ENCODE data around the gene RNF4.
"Not testable (repeated sequence)": the region's sequence is repeated elsewhere in the genome, so short reads cannot be mapped to it uniquely, and the experiment has no call there.

Gene RNF4, protein sequence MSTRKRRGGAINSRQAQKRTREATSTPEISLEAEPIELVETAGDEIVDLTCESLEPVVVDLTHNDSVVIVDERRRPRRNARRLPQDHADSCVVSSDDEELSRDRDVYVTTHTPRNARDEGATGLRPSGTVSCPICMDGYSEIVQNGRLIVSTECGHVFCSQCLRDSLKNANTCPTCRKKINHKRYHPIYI

DNA sequence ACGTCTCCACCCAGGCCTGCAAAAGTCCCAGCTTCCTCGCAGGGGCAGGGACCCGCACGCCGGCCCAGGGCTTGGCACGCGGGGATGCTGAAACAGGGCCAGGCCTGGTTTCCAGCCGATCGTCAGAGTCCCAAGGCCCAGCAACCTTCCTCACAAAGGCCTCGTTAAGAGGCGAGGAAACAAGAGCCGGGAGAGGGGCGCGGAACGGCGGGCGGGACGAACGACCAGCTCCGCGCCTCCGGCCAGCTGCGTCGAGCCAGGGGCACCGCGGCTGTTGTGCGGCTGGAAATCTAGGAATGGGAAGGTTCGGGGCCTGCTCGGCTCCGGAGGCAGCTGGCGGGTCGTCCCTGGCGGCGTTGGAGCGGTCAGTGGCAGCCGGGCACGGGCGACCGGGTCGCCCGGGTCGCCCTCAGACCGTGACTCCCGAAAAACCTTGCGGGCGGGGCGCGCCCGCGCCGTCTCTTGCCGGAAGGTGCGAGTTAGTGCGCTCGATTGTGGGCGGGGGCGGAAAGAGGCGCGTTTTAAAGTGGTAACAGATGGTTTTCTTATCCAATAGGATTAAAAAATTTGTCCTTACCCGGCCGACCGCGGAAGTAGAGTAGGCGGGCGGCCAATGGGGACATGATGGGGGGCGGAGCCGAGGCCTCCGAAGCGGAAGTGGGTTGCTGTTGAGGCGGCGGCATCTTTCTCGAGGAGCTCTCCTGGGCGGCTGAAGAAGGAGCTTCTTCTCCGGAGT is at the start of gene RNF4:
Gene RNF4, plus strand, starts transcription at position 651 of the 736 bp plus-strand sequence. CDS start 21,388 bp downstream, outside the sequence.
- DNase-seq: peak; percentile 94
- in situ Hi-C loops (cut with HindIII; ENCODE audit: low pct_ligation_motif_present, low pct_unique_long_range_greater_than_20kb, low sequenced_read_pairs): no loop called here

- DNase-seq: no peak
- in situ Hi-C loops (cut with HindIII; ENCODE audit: low pct_ligation_motif_present, low pct_unique_long_range_greater_than_20kb, low sequenced_read_pairs): no loop called here
These were observed 49.1 kb upstream of the RNF4 start for GRCh38 chr4:2419814-2420213.

DNA sequence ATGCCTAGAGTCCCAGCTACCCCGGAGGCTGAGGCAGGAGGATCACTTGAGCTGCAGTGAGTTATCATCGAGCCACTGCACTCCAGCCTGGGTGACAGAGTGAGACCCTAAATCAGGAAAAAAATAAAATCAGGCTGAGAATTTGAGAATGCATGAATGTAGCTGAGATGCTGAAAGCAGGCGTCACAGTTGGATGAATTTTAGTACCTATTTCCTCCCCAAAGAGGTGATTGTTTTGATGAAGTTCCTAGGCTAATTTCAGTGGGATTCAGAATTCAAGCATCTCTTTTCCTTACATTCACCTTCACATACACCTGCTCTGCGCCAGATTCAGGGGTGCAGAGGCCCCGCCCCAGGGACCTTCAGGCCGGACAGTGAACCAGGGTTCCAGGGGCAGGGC is 47.0 kb upstream of the RNF4 start:
- no peak for DNase-seq
- in situ Hi-C loops (cut with HindIII; ENCODE audit: low pct_ligation_motif_present, low pct_unique_long_range_greater_than_20kb, low sequenced_read_pairs): no loop called here

GRCh38 chr4:2423066-2423465 is 45.8 kb upstream of the RNF4 start:
- in situ Hi-C loops (cut with HindIII; ENCODE audit: low pct_ligation_motif_present, low pct_unique_long_range_greater_than_20kb, low sequenced_read_pairs): no loop called here
- DNase-seq: no peak

GRCh38 chr4:2423695-2424094 is 45.2 kb upstream of the RNF4 start:
- in situ Hi-C loops (cut with HindIII; ENCODE audit: low pct_ligation_motif_present, low pct_unique_long_range_greater_than_20kb, low sequenced_read_pairs): no loop called here
- DNase-seq: no peak

DNA sequence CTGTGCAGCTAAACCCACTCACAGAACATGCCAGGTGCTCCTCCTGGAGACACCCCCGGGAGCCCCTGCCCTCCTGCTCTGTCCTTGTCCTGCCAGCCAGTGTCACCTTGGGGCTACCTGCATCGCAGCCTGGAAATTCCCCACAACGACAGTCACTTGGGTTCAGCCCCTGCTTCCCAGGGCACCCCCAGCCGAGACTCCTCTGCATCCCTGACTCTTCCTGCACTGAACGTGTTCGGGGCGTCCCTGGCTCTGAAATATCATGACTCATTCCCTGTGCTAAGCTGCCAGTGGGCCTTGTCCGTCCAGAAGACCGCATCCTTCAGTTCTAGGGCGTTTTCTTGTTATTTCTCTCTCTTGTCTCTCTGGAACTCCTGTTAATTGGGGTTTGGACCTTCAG is 44.3 kb upstream of the RNF4 start:
- in situ Hi-C loops (cut with HindIII; ENCODE audit: low pct_ligation_motif_present, low pct_unique_long_range_greater_than_20kb, low sequenced_read_pairs): no loop called here
- DNase-seq: no peak

- DNase-seq: no peak
- in situ Hi-C loops (cut with HindIII; ENCODE audit: low pct_ligation_motif_present, low pct_unique_long_range_greater_than_20kb, low sequenced_read_pairs): no loop called here
These were observed 43.4 kb upstream of the RNF4 start for GRCh38 chr4:2425386-2426068.

DNA sequence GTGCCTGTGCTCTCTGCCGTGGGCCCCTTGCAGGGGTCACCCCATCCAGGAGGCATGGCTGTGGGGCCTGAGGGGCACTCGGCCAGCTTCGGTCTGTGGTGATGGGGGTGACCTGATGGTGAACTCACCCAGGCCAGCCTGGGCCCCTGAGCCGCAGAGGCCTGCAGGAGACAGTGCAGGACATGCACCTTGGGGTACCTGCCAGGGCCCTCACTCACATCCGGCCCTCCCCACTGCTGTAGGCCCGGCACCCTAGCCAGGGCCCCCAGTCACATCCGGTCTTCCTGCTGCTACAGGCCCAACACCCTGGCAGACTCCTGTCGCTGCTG is 42.9 kb upstream of the RNF4 start:
- no peak for DNase-seq
- in situ Hi-C loops (cut with HindIII; ENCODE audit: low pct_ligation_motif_present, low pct_unique_long_range_greater_than_20kb, low sequenced_read_pairs): no loop called here

GRCh38 chr4:2426711-2427275 is 42.1 kb upstream of the RNF4 start:
- no peak for DNase-seq
- in situ Hi-C loops (cut with HindIII; ENCODE audit: low pct_ligation_motif_present, low pct_unique_long_range_greater_than_20kb, low sequenced_read_pairs): no loop called here

GRCh38 chr4:2427383-2428334 is 41.2 kb upstream of the RNF4 start:
- in situ Hi-C loops (cut with HindIII; ENCODE audit: low pct_ligation_motif_present, low pct_unique_long_range_greater_than_20kb, low sequenced_read_pairs): no loop called here
- DNase-seq: no peak

DNA sequence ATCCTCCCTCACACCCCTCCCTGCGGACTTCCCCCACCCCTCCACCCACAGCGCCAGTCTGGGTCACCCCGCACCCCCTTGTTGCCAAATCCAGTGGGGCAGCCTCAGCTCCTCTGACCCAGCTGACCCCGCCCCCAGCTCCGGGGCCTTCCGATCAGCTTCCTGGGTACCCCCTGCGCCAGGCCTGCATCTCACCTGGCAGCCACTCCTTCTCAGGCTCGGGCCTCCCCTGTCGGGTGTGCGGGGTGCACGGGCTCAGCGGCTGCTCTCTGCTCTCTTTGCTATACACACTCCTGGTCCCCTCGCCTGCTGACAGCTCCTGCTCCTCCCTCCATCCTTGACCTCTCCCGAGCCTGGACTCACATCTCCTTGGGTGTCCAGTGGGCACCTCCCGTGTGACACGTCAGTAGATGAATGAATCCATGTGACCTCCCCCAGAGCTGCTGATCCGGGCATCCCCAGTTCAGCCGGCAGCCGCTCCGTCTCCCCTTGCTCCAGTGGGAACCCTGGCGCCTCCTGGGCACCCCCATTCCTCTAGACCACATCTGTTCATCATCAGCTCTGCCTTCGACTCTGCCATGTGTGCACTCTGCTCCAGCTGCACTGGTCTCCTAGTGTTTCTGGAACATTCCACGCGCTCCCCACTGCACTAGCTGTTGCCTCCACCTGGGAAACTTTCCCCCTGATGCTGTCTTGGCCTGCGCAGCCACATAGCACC is 40.3 kb upstream of the RNF4 start:
- no peak for DNase-seq
- in situ Hi-C loops (cut with HindIII; ENCODE audit: low pct_ligation_motif_present, low pct_unique_long_range_greater_than_20kb, low sequenced_read_pairs): no loop called here

DNA sequence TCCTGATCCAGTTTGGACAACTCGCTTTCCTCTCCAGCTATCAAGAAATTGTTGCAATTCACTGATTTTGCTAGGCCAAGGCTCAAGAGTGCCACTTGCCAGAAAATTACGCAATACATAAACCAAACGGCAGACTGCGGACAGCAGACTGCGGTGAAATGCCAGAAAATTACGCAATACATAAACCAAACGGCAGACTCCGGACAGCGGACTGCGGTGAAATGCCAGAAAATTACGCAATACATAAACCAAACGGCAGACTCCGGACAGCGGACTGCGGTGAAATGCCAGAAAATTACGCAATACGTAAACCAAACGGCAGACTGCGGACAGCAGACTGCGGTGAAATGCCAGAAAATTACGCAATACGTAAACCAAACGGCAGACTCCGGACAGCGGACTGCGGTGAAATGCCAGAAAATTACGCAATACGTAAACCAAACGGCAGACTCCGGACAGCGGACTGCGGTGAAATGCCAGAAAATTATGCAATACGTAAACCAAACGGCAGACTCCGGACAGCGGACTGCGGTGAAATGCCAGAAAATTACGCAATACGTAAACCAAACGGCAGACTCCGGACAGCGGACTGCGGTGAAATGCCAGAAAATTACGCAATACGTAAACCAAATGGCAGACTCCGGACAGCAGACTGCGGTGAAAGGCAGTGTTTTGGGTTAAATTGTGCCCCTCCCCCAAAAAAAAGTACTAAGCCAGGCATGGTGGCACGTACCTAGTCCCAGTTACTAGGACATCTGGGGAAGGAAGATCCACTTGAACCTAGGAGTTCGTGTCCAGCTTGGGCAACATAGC is 38.8 kb upstream of the RNF4 start:
- peak; percentile 23 for DNase-seq
- in situ Hi-C loops (cut with HindIII; ENCODE audit: low pct_ligation_motif_present, low pct_unique_long_range_greater_than_20kb, low sequenced_read_pairs): not testable (repeated sequence)

DNA sequence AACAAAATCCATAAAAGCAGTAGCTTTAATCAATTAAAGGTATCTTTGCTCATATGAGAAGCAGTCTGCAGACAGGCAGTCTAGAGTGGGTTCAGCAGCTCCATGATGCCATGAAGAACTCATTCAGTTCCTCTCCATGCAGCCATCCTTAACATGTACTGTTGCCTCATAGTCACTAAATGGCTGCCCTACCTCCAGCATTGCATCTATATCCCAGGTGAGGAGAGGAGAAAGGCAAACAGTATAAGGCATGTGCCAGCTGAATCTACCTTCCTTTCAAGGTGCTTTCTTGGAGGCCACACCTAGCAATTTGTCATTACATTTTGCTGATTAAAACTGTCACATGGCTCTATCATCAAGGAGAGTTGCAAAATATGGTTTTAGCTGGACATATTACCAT is 36.9 kb upstream of the RNF4 start:
- DNase-seq: no peak
- in situ Hi-C loops (cut with HindIII; ENCODE audit: low pct_ligation_motif_present, low pct_unique_long_range_greater_than_20kb, low sequenced_read_pairs): no loop called here

- DNase-seq: peak; percentile 21
- in situ Hi-C loops (cut with HindIII; ENCODE audit: low pct_ligation_motif_present, low pct_unique_long_range_greater_than_20kb, low sequenced_read_pairs): no loop called here
These were observed 35.8 kb upstream of the RNF4 start for GRCh38 chr4:2432991-2433530.

GRCh38 chr4:2433609-2434350 is 35.1 kb upstream of the RNF4 start:
- no peak for DNase-seq
- in situ Hi-C loops (cut with HindIII; ENCODE audit: low pct_ligation_motif_present, low pct_unique_long_range_greater_than_20kb, low sequenced_read_pairs): no loop called here

DNA sequence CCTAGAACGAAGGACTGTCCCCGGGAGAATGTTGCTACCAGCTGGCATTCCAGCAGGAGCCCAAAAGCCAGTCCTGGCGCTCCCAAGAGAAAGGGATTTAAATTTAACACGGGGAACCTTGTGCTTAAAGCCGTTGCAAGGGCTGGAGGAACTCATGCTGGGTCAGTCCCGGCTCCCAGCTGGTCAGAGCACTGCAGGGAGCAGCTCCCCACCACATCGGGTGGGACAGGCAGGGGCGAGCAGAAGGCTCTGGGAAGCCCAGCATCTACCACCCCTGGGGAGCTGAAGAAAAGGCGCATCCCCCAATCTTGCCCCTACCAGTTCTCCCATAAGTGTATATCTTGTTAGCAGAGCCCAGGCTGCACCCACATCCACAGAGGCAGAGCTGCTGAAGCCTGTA is 34.5 kb upstream of the RNF4 start:
- in situ Hi-C loops (cut with HindIII; ENCODE audit: low pct_ligation_motif_present, low pct_unique_long_range_greater_than_20kb, low sequenced_read_pairs): no loop called here
- DNase-seq: no peak

Data from ACHN (cell line).